ENCODE measurements around the gene ZNF135.

Gene ZNF135

DNA sequence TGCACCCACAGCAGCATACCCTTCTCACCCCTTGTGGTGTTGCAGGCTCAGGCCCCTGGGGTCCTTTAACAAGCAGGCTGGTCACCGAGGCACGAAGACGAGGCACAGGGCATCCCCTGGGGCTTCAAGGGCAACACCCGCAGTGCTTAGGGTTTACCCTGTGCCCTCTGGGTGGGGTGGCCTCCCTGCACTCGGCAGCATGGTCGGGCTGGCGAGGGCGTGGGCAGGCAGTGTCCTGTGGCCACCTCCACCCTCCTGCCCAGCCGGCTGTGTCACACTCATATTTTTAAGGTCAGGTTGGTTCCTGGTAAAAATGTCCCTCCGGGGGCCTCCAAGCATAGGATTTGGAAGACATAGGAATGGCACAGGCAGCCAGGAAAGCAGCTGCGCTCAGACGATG lies 11.4 kb upstream of the ZNF135 start:
- DNase-seq, result no peak

DNA sequence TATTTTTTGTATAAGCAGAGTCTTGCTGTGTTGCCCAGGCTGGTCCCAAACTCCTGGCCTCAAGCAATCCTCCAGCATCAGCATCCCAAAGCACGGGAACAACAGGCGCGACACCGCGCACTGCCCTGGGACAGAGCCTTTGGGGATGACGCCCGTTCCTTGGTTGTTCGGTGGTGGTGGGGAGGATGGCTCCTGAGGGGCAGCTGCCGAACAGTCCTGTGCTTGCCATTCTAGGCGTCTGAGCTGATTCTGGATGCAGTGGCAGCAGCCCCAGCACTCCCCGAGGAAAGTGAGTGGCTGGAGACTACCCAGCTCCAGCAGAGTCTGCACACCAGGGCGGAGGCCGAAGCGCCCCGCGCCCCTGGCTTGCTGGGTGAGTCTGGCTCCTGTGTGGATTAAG lies 6.8 kb upstream of the ZNF135 start:
- no peak for DNase-seq

DNA sequence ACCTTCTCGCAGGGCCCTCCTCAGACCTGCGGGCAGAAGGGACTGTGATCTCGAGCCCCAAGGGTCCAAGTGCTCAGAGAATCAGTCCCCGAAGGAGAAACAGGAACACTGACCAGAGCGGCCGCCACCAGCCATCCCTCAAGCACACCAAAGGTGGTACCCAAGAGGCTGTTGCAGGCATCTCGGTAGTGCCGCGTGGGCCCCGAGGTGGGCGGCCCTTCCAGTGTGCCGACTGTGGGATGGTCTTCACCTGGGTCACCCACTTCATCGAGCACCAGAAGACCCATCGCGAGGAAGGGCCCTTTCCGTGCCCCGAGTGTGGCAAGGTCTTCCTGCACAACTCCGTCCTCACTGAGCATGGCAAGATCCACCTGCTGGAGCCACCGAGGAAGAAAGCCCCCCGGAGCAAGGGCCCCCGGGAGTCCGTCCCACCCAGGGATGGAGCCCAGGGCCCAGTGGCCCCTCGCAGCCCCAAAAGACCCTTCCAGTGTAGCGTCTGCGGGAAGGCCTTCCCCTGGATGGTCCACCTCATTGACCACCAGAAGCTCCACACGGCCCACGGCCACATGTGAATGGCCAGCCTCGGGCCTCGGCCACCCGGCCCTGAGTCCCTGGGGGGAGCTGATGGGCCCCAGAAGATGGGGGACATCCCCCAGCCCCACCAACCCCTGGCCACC lies 5.5 kb upstream of the ZNF135 start:
- DNase-seq, result no peak

DNA sequence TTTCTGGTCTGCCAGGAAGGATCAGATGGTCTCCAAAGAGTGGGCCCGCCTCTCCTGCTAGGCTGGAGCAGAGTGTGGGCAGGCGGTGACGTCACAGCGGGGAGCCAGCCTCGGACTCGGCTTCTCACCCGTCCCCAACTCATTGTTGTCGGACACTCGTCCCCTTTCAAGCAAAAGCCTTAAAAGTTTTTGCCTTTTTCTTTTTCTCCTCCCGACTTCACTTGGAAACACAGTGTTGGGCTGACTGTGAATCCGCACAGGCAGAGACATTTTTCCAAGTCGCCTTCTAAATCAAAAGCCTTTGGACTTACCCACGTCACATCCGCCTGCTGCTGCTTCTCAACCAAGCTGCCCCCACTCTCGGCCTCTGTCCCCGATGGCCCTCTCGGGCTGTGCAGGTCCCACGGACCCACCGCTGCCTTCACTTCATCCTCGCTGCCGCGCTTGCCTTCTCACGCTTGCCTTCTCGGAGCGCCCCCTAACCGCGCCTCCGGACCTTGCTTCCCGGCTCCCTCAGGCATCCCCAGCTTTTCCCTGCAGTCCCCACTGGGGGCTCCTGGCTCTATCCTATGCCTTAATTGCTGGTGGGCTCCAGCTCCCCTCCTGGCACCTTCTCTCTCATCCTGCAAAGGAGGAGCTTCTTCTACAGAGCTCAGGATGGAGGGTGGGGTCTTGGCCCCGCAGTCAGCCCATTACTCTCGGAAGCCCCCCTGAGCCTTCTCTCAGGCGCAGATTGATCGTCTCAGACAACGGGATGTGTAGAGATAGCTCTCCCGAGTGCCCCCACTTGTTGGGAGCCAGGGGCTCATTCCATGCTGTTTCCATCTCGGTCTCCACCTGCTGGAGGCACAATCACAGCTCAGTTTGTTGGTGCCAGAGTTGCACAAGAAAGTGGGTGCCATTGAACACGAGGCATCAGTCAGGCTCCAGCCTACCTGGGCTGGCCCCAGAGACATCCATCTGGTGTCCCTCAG lies 3.9 kb upstream of the ZNF135 start:
- no peak for DNase-seq

DNA sequence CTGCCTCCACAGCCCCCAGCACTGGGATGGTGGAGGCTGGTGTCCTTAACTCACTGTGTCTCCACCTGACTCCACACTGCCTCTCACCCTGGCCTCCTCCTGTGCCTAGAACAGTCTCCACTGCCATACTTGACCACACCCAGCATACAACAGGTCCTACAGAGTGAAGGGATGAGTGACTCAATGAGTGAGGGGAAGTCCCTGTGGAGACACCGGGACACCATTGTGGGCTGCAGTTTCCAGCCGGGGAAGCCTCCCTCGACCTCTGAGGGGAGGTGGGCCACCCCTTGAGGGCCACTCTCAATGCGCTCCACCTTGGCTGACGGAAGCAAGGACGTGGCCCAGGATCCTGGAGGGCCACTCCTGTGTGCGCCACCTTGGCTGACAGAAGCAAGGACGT lies 2.8 kb upstream of the ZNF135 start:
- no peak for DNase-seq

DNA sequence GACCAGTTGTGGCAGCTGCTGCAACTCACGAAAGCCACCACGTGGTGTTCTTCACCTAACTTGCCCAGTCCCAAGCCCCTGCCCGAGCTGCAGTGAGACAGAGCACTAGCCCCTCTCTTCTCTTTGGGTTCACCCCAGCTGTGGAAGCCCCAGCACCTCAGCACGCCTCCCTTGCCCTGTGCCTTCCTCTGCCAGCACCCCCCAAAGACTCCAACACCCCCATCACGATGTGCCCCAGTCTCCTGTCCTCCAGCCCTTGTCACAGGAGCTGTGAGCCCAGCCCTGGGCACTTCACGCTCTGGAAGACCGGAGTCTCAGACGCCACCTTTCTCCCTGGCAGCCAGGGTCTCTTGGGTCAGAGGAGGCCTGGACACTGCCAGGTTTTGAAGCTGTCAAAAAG lies 2.2 kb upstream of the ZNF135 start:
- DNase-seq, result no peak

DNA sequence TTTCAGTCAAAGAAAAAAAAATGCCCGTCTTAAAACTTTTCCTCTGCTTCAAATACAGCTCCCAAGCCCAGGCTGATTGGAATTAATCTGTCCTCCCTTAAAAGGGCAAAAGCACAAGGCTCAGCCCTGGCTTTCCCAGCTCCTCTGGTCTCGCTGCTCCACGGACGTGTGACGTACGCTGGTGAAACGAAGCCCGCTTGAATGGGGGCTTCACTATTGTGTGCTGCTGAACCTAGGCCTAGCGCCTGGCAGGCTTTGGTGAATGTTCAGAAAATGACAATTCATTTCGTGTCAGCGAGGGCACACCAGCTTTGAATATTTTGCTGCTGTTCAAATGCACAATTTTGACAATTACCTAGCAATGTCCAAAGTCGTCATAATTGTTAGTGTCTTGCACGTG lies 615 bp upstream of the ZNF135 start:
- no peak for DNase-seq

DNA sequence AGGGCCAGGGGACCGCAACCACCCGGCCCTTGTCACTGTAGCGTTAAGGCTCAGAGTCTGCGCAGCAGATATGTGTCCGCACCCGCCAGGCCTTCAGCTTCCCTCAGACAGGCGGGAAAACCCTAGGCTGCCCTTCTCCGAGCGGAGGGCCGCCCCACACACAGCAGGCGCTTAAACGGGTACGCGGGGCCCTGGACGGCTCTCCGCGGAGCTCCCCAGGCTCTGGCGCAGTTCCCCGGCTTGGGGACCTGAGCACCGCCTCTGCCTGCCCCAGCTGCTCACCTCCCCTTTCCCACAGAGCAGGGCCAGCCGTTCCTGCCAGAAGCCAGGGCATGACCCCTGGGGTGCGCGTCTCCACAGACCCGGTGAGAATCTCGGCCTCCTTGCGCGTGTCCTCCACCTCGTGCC lies 593 bp downstream of the ZNF135 start:
- DNase-seq, result no peak

DNA sequence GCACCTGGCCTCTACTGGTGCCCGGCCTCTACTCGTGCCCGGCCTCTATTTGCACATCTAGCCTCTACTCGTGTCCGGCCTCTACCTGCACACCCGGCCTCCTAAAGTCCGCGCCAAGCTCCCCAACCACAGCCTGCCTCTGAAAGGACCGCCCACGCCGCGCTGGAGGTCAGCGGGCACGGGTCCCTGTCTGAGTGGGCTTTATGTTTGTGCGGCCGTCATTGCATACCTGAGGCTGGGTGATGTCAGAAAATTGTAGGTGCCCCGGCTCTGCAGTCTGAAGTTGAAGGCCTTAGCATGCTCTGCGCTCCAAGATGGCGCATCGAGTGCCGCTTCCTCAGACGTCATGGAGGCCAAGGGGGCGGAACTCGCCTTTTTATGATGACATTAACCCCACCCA lies 1.1 kb downstream of the ZNF135 start:
- DNase-seq, result no peak

DNA sequence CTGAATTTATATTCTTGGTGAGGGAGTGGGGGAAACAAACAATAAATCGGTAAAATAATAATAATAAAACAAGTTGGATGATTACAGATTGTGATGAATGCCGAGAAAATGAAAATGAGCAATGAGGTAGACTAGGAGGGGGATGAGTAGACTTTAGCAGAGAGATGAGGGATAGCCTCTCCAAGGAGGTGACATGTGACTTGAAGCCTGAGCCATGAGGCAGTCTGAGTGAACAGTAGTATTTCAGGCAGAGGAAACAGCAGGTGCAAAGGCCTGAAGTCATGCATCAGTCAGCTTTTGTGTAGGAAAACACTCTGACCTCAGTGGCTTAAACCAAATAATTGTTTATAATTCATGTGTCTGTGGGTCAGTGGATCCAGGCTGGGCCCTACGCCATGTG lies 4.6 kb downstream of the ZNF135 start:
- no peak for DNase-seq

DNA sequence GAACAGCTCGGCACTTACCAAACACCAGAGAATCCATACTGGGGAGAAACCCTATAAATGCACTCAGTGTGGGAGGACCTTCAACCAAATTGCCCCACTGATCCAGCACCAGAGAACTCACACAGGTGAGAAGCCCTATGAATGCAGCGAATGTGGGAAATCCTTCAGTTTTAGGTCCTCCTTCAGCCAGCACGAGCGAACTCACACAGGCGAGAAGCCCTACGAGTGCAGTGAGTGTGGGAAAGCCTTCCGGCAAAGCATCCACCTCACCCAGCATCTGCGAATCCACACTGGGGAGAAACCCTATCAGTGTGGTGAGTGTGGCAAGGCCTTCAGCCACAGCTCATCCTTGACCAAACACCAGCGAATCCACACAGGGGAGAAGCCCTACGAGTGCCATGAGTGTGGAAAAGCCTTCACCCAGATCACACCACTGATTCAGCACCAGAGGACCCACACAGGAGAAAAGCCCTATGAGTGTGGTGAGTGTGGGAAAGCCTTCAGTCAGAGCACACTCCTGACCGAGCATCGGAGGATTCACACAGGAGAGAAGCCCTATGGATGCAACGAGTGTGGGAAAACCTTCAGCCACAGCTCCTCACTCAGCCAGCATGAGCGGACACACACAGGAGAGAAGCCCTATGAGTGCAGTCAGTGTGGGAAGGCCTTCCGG lies 8.3 kb downstream of the ZNF135 start:
- DNase-seq, result no peak

DNA sequence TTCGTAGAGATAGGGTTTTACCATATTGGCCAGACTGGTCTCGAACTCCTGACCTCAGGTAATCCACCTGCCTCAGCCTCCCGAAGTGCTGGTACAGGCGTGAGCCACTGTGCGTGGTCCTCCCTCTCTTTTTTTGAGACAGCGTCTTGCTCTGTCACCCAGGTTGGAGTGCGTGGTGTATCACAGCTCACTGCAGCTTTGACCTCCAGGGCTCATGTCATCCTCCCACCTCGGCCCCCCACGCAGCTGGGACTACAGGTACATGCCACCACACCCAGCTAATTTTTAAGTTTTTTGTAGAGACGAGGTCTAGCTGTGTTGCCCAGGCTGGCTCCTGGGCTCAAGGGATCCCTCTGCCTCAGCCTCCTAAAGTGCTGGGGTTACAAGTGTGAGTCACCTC lies 20.7 kb downstream of the ZNF135 start:
- no peak for DNase-seq

DNA sequence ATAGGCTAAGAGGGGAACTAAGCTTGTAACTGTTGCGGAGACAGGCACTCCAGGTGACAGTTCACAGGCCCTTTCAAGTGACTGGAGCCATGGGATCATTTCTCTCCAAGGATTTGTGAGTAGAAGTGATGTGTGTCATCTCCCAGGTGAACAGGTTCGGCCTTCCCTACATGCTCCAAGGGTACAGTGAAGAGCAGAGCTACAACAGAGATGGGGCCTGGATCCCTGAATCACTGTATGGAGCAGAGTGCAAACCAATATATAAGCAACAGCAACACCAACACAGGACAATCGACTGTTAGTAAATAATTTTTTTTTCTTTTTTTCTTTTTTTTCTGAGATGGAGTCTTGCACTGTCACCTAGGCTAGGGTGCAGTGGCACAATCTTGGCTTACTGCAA lies 23.9 kb downstream of the ZNF135 start:
- no peak for DNase-seq

DNA sequence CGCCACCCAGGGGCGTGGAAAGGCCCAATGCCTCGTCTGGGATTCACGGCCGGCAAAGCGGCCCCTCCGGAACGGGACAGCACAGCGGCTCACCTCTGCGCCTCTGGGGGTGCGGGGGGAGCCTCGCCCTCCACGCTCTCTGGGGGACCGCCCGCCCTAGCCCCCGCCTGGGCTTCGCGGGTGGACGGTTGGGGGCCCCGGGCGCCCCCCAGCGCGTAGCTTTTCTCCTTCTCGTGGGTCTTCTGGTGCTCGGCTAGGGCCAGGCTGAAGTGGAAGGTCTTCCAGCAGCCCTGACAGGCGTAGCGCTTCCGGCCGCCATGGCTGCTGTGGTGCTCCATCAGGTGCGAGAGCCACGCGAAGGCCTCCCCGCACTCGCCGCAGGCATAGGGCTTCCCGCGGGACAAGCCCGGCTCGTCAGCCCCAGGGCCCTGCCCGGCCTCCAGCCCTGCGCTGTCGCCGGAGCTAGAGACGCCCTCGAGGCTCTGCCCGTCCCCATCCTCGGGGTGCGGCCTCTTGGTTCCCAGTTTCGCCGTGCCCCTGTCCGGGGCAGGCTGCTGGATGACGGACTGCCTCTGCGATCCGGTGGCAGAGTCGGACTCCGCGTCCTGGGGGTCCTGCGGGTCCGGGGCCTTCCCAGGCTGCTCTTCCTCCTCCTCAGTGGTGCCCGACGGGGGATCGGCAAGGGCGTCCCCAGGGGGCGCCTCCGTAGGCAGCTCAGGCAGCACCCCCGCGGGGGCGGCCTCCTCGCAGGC lies 25.7 kb downstream of the ZNF135 start:
- no peak for DNase-seq

DNA sequence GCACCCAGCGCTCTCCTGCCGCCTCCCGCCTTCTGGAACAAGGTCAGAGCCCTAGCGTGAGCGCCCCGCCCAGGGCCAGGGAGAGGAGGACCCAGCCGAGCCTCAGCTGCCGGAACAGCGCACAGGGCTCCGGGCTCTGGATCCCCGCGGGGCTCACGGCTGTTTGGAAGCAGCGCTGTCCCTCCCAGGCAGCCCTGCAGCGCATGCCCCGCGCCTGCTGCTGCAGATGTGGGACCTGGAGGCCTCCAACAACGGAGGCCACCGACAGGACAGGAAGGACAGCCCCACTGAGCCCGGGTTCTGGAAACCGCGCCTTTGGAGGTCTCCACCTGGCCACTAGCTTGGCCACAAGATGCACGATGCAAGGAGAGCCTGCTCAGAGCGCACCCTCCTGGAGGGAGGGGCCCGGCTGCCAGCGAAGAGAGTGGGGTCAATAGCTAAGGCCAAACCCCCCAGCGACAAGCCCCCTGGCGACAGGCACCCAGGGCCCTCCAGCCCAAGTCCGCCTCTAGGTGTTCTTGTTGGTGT lies 26.3 kb downstream of the ZNF135 start:
- no peak for DNase-seq

DNA sequence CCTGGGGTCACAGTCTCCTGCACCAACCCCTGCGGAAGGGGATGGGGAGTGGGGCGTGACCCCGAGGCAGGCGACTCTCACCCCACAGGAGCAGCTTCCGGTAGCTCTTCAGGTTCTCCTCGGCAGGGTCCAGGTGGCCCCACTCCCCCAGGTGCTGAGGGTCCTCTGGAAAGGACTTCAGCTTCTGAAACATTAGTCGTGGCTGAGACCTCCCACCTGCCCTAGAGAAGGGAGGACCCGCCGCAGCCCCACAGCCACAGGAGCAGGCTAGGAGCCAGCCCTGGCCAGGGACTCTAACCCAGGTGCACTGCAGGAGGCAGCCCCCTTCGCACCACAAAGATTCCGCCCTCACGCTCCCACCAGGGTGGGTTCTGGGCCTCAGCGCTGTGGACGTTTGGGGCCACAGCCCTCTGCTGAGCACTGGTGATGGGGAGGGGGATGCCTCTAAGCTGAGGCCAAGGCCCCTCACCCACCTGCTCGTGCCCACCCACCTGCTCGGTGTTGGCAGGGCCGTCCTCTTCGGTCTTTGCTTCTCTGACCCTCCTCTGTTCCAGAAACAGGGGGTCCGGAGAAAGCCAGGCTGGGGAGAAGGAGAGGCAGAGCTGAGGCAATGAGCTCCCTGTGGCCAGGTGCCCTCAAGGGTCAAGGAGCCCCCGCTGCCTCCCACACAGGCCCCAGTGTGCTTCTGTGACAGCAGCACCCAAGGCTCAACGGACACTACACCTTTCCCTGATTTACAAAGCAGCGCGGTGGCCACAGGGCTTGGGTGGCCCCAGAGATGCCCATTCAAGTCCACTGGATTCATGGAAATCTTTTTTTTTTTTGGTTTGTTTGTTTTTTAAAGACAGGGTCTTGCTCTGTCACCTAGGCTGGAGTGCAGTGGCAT lies 28.0 kb downstream of the ZNF135 start:
- DNase-seq, result no peak

DNA sequence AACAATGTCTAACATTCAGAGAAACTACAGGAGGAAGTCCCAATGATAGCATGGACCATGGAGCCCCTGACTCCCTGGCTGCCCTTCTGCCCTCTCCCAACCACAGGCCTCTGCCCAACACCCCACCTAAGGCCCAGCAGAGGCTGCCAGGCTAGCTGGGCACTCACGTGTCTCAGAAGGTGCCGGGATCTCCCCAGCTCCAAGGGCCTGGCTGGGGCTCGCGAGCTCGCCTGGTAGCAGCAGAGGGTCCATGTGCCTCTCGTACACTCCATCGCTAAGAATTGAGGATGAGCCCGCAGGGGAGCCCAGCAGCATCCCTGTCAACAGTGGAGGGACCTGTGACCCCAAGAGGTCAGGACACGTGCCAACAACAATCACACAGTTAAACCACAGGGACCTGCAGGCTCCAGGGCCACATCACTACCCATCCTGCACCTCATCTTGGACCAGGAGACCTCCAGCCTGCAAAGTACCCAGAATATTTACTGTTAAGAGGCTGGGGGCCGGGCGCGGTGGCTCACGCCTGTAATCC lies 29.5 kb downstream of the ZNF135 start:
- DNase-seq, result no peak

DNA sequence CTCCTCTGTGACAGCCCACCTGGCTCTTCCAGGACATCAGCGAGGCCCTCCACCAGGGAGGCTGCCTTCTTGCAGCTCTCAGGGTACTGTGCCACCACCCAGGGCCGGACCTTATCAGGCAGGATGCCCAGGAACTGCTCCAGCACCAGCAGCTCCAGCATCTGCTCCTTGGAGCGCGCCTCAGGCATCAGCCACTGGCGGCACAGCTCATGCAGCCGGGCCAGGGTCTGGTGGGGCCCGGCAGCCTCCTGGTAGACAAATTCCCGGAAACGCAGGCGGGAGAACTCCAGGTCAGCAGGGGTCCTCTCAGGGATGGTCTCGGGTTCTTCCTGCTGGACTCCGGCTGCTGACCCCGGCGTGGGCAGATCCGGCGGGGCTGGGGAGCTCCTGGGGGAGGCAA lies 30.8 kb downstream of the ZNF135 start:
- DNase-seq, result no peak

DNA sequence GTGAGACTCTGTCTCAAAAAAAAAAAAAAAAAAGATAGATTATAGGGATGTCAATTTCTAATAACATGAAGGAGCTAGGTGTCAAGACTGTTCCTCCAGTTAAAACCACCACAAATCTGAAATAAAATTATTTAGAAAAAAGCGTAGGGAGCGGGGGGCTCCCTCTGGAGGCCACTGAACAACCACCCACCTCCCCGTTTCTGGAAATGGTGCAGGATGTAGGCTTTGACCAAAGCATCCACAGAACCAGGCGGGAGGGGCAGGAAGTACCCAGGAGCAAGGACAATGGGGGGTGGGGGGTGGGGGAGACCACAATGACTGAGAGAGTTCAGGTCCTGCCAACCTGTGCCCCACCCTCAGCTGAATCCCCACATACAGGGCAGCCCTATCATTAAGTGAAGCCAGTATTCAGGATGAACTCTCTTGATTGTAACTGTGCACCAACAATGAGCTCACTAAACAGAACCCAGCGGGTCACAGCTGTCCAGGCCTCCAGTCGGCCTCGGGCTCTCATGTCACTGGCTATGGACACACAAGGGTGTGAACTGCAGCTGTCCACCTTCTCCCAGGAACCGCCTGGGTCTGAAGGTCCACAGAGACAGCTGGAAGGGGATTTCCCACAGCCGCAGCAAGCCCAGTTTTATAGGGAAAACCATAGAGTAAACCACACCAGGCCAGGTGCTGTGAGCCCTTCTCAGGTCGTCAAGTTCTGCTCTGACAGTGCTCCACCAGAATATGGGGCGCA lies 32.3 kb downstream of the ZNF135 start:
- DNase-seq, result no peak

DNA sequence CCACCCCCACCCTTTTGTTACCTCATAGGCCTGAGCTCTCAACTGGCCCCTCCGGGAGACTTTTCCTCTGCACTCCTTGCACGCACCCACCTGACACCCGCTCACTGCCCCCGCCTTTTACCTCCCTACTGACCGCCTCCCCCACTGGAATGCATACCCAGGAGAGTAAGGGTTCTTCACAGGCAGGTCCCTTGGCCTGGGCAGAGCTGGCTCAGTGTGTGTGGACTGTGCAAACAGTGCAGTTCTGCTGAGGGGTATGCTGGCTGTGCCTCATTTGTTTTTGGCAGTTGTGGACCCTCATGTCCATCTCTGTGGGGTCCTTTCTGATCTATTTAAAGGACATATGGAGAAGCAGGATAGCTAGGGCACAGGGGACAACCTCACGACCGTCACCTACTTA lies 34.0 kb downstream of the ZNF135 start:
- DNase-seq, result no peak

DNA sequence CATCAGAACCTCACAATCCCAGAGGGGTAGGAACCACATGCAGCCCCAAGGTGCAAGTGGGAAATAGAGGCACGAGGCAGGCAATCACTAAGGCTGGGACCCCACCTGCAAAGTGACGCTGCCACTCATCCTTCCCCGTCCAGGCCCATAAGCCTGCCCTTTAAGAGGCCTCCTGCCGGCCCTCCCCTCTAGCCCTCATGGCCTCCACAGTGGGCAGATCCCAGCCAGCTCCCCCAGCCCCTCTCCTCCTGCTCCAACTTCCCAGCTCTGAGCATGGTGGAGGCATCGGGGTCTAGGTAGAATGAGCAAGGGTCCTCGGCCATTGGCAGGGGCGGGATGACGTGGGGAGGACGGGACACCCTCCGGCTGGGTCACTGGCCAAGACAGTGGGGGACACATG lies 36.2 kb downstream of the ZNF135 start:
- DNase-seq, result no peak
